ENCODE data around the gene RTP1. TPM values are rescaled to one million over a fixed set of nuclear protein-coding genes. Genes with fewer than 3 reads are reported as not detected.

The RTP1 gene
- not detected in 2 replicates for total RNA-seq

GRCh38 chr3:187197335-187197649, at the start of gene RTP1:
TSS of gene RTP1 (plus strand) at chr3:187197486. CDS start at chr3:187197516, 30 bp downstream.

Other genes with a start within 250 kb of the RTP1 start
- 50.4 and 58.6 TPM in 2 replicates for gene RPL39L, start 58.0 kb upstream of the RTP1 start, total RNA-seq
- 0.13 TPM in 1 of 2 replicates, not detected in the other for gene MASP1, start 94.3 kb downstream of the RTP1 start, total RNA-seq
- 5.5 and 8.3 TPM in 2 replicates for gene RTP4, start 170.9 kb downstream of the RTP1 start, total RNA-seq